ENCODE results near the gene CNR2.
"Not testable (repeated sequence)": the region's sequence is repeated elsewhere in the genome, so short reads cannot be mapped to it uniquely, and the experiment has no call there.

Gene CNR2

GRCh38 chr1:23847482-23848095 lies 65.6 kb downstream of the CNR2 start:
- DNase-seq (ENCODE audit: extremely low spot score, insufficient read length, low read depth); FAIRE-seq: not testable (repeated sequence)

GRCh38 chr1:23845163-23845562 lies 68.0 kb downstream of the CNR2 start:
- DNase-seq (ENCODE audit: extremely low spot score, insufficient read length, low read depth), result no peak

GRCh38 chr1:23843644-23844043 lies 69.5 kb downstream of the CNR2 start:
- no peak for DNase-seq (ENCODE audit: extremely low spot score, insufficient read length, low read depth)
- FAIRE-seq, result no peak

More at GRCh38 chr1:23845163-23845562, 68.0 kb downstream of the CNR2 start:
- no peak for FAIRE-seq

GRCh38 chr1:23838401-23838866 lies 74.7 kb downstream of the CNR2 start:
- FAIRE-seq, result peak; percentile 46
- no peak for DNase-seq (ENCODE audit: extremely low spot score, insufficient read length, low read depth)

GRCh38 chr1:23837908-23838307 lies 75.3 kb downstream of the CNR2 start:
- FAIRE-seq (no peak), DNase-seq (ENCODE audit: extremely low spot score, insufficient read length, low read depth) (no peak)

- no peak for DNase-seq (ENCODE audit: extremely low spot score, insufficient read length, low read depth)
- FAIRE-seq, result no peak
Measured at GRCh38 chr1:23836037-23836436, 77.1 kb downstream of the CNR2 start.

- FAIRE-seq; DNase-seq (ENCODE audit: extremely low spot score, insufficient read length, low read depth): not testable (repeated sequence)
Measured at GRCh38 chr1:23834156-23834555, 79.0 kb downstream of the CNR2 start.

GRCh38 chr1:23827717-23828116 lies 85.4 kb downstream of the CNR2 start:
- FAIRE-seq (no peak), DNase-seq (ENCODE audit: extremely low spot score, insufficient read length, low read depth) (no peak)

GRCh38 chr1:23826590-23826989 lies 86.6 kb downstream of the CNR2 start:
- not testable (repeated sequence) for DNase-seq (ENCODE audit: extremely low spot score, insufficient read length, low read depth); FAIRE-seq

GRCh38 chr1:23825762-23826522 lies 87.2 kb downstream of the CNR2 start:
- FAIRE-seq (peak; percentile 83), DNase-seq (ENCODE audit: extremely low spot score, insufficient read length, low read depth) (peak; percentile 54)

- DNase-seq (ENCODE audit: extremely low spot score, insufficient read length, low read depth) (peak; percentile 85), FAIRE-seq (peak; percentile 87)
Measured at GRCh38 chr1:23825076-23825761, 87.9 kb downstream of the CNR2 start, which contains the start of gene HMGCL. TSS of gene HMGCL (minus strand) at chr1:23825429. CDS start at chr1:23825415, 14 bp downstream.

- no peak for DNase-seq (ENCODE audit: extremely low spot score, insufficient read length, low read depth)
- FAIRE-seq, result no peak
Measured at GRCh38 chr1:23824711-23825075, 88.5 kb downstream of the CNR2 start.

GRCh38 chr1:23823767-23824166 lies 89.4 kb downstream of the CNR2 start:
- DNase-seq (ENCODE audit: extremely low spot score, insufficient read length, low read depth) (no peak), FAIRE-seq (no peak)
